ENCODE results near the gene PLOD1.

PLOD1 gene

GRCh38 chr1:11979851-11980675, 45.5 kb downstream of the PLOD1 start, which contains the start of gene MFN2:
TSS of gene MFN2 (plus strand) at chr1:11980444. CDS start at chr1:11989169, 8,725 bp downstream.
- peak; percentile 94 for DNase-seq

DNA sequence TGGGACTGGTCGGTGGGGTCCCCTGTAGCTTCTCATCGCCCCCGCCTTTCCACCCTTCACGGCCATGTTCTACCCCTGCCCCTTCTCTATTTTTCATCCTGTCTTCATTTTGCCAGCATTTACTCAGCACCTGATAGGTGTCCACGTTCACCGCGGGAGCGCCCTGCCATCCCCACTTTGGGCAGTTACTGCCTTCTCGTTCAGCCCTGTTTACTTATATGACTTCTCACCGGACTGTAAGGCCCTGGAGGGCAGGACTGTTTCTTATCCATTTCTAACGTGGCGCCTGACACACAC, 46.1 kb downstream of the PLOD1 start:
- DNase-seq, result no peak

- no peak for DNase-seq
Measured at GRCh38 chr1:11981378-11982009, 47.0 kb downstream of the PLOD1 start.

DNA sequence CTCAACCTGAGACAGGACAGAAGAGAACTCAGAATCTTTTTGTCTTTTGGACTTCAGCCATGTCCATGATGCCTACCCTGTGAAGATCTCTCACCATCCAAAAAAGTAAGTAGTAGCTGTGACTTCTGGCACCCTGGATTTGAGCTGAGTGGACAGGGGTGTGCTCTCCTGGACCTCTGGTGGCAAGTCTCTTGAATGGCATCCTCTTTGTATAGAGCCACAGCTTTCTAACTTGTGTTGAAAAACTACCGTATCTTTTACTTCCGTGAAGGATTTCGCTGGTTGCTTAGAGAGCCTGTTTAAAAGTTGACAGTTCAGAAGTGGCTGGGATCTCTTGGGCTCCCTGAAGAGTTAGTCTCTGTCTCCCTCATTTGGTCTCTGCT, 47.5 kb downstream of the PLOD1 start:
- no peak for DNase-seq

DNA sequence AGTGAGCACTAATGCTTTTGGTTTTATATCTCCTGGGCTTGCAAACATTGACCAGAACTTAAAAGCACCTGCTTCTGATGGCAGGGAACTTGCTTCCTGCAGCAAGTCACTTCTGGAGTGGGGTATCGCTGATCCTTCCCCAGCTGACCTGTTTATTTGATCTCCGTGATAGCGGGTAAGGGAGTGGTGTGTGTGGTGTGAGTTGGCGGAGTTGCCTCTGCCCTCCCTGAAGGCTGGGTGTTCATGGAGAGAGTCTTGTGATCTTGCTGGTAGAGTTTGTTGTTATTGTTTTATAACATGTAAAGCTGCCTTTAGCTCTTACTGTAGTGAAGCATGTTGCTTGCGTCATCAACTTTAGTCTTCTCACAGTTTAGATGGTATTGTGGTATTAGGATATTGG, 49.6 kb downstream of the PLOD1 start:
- DNase-seq, result no peak

GRCh38 chr1:11984576-11984975, 50.1 kb downstream of the PLOD1 start:
- no peak for DNase-seq

DNA sequence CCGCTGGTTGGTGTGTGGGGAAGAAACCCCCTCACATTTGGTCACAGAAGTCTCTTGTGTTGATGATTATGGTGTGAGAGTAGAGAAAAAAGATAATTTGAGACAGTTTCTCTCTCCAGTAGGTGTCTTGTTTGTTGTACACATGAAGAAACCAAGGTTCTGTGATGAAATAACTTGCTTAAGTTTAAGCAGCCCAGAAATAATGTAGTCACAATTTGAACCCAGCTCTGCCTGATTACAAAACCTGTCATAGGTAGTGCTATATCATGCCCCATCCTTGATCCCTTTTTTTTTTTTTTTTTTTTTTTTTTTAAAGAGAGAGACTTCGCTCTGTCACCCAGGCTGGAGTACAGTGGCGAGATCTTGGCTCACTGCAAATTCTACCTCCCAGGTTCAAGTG, 50.7 kb downstream of the PLOD1 start:
- DNase-seq, result no peak

GRCh38 chr1:11985851-11986250, 51.3 kb downstream of the PLOD1 start:
- DNase-seq, result no peak

- no peak for DNase-seq
Measured at GRCh38 chr1:11989669-11990068, 55.2 kb downstream of the PLOD1 start.

- DNase-seq, result no peak
Measured at GRCh38 chr1:11990303-11991032, 56.0 kb downstream of the PLOD1 start.

- no peak for DNase-seq
Measured at GRCh38 chr1:11991969-11992676, 57.6 kb downstream of the PLOD1 start.

DNA sequence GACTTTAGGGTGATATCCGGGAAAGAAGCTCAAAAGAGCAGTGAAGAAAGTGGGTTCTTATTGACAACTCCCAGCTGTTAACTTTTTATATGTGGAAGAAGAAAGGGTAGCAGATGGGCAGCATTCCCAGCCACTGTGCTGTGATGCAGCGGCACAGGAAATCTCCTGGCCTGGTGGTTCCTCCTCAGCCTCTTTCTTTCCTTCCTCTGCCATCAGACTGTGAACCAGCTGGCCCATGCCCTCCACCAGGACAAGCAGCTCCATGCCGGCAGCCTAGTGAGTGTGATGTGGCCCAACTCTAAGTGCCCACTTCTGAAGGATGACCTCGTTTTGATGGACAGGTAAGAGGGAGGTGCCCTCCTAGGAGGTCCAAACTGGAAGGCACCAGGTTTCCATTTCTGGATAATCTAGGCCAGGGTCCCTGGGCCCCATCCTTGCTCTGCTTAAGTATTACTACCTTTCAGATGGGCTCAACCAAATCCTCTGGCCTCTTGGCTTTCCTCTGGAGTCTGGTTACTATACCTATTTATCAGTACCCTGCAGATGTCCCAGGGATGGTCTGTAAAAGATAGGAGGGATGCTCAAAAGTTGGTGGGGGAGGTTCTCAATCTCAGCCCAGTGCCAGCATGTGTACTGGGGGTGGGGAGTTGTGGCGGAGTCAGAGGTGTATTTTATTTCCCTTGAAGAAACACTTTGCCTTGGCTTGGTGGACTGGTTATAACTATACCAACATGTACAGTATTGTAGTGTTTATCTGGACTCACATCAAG, 62.7 kb downstream of the PLOD1 start:
- DNase-seq, result no peak

- DNase-seq, result no peak
Measured at GRCh38 chr1:11998636-11999035, 64.1 kb downstream of the PLOD1 start.

GRCh38 chr1:11999236-11999635, 64.7 kb downstream of the PLOD1 start:
- DNase-seq, result no peak

GRCh38 chr1:12001249-12001917, 66.9 kb downstream of the PLOD1 start:
- peak; percentile 48 for DNase-seq

DNA sequence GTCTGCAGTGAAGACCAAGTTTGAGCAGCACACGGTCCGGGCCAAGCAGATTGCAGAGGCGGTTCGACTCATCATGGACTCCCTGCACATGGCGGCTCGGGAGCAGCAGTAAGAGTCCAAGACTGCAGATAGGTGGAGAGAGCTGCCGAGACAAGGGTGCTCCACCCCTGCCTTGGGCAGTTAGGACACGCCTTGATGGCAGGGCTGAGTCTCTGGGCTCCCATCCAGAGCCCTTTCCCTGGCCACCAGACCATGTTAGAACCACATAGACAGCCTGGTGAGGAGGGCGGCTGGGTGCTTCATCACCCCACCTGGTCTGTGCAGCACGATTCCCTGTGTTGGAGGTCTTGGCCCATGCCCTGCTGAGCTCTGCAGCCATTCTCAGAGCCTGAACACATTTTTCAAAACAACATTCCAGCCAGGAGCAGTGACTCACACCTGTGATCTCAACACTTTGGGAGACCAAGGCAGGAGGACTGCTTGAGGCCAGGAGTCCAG, 67.5 kb downstream of the PLOD1 start:
- no peak for DNase-seq

DNA sequence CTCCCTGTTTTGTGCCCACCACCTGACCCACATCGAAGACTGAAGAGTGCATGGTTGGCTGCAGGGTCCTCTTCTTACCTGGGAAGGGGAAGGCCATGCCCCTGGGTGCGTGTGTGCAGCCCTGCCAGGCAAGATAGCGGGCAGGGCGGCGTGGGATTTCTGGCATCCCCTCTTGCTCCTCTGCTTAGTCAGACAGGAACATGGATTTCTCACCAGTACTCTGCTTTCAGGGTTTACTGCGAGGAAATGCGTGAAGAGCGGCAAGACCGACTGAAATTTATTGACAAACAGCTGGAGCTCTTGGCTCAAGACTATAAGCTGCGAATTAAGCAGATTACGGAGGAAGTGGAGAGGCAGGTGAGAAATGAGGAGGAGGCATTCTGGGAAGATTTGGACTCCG, 69.2 kb downstream of the PLOD1 start:
- DNase-seq, result no peak

- no peak for DNase-seq
Measured at GRCh38 chr1:12005488-12006166, 71.1 kb downstream of the PLOD1 start.

DNA sequence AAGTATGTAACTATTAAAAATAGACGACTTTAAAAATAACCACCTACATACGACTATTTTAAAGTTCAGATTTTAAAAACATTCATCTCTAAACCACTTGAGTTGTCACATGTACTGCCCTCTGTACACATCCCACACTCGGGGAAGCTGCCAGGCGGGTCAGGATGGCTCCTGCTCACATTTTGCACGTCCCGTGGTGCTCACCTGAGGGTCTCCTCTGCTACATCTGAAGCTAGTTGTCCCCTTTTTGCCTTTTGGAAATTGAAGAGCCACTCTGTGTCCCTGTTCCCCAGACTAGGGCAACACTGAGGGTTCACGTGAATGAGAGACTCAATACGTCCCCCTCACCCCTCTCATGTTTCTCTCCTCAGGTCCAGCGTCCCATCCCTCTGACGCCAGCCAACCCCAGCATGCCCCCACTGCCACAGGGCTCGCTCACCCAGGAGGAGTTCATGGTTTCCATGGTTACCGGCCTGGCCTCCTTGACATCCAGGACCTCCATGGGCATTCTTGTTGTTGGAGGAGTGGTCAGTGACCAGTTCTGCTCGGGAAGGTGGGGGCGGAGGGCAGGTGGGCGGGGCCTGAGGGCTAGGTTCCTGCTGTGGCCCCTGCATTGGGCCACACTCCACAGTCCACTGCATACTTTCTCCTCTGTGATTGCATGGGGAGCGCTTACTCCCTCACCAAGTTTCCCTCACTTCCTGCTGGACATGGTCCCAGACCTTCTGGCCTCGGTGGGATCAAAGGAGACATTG, 71.8 kb downstream of the PLOD1 start:
- no peak for DNase-seq

DNA sequence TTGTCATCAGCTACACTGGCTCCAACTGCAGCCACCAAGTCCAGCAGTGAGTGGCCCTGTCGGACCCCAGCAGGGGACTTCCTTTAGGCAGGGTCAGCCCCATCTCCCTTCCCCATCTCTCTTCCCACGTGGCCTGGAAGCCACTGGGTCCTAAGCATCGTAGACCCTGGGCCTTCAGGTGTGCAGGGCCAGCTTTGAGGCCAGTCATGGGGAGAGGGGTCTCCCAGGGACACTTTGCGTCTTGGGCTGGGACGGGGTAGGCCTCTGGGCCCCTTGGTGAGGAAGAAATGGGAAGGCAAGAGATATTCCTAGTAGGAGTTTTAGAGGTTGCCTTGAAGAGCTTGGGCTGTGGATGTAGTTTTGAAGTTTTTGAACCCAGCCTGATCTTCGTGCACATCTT, 72.7 kb downstream of the PLOD1 start:
- no peak for DNase-seq
